Stimulated activated CD4-positive, alpha-beta T cell treated with anti-CD3 and anti-CD28 coated beads, Interleukin-15, amount 100 ng/mL, for 1 hour (primary cell): ENCODE data around the gene TTLL10.
"Not testable (repeated sequence)": the region's sequence is repeated elsewhere in the genome, so short reads cannot be mapped to it uniquely, and the experiment has no call there.

ENCODE experiments used
- DNase-seq, 2 donors: peaks; one replicate each; pipeline ENCODE4 v3.0.0-alpha.2; 2020; ENCODE audit warnings: low read depth in 1 of 2, low spot score in 1 of 2

The TTLL10 gene

DNA sequence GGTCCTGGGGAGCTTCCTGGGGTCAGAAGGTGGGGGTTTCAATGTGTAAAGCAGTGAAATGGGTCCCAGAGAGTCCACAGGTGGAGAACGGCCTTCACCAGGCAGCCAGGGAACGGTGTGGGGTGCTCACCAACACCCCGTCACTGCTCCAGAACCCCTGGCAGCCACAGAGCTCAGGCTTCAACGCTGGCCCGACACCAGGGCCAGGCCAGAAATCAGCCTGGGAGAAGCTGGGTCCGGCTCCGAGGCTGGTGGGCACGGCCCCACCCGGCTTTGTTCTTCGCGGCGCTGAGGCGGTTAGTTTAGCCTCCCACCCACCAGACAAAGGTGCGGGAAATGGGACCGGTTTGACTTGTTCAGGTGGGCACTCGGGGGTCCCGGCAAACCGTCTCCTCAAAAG, 33.0 kb upstream of the TTLL10 start:
- DNase-seq, result no peak

DNA sequence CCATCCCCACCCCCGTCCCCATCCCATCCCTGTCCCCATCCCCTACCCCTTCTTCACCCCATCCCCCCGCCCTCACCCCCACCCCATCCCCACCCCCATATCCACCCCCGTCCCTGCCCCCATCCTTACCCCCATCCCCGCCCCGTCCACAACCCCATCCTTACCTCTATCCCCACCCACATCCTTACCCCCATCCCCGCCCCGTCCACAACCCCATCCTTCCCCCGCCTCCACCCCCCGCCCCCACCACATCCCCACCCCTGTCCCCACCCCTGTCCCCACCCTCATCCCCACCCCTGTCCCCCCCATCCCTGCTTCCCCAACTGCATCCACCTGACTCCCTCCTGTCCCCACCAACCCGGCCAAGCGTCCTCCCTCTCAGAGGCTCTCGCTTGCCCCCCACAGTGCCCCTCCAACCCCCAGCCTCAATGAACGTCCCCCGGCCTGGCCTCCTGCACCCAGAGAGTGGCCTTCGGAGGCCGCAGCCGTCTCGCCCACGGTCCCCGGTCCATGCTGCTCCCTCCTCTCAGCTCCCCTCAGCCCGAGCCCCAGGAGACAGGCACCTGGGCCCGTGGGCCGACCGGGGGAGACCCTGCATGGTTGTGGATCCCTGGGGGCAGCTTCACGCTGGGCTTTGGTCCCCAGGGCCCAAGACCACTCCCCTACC, 32.3 kb upstream of the TTLL10 start:
- no peak for DNase-seq

DNA sequence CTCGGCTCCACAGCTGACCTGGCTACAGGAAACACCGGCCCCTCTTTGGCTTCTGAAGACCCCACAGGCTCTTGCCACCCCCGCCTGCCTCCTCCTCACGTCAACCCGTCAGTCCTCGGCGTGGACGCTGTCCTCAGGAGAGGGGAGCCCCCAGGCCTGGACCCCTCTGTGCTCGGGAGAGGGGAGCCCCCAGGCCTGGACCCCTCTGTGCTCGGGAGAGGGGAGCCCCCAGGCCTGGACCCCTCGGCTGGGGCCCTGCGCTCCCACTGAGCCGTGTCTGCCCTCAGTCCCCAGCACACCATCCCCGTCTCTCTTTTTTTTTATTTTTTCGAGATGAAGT, 31.8 kb upstream of the TTLL10 start:
- DNase-seq, result no peak

DNA sequence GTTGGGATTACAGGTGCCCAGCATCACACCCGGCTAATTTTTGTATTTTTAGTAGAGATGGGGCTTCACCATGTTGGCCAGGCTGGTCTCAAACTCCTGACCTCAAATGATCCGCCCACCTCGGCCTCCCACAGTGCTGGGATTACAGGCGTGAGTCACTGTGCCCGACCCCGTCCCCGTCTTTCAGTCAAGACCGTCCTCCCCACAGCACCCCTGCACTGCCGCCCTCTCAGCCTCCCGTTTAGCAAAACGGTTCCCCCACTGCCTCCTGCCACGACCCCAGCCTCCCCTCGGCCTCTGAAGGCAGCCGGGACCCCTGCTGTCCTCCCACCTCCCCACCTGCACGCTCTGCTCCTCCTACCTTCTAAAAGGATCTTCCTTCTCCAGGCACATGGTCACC, 31.3 kb upstream of the TTLL10 start:
- not testable (repeated sequence) for DNase-seq

DNA sequence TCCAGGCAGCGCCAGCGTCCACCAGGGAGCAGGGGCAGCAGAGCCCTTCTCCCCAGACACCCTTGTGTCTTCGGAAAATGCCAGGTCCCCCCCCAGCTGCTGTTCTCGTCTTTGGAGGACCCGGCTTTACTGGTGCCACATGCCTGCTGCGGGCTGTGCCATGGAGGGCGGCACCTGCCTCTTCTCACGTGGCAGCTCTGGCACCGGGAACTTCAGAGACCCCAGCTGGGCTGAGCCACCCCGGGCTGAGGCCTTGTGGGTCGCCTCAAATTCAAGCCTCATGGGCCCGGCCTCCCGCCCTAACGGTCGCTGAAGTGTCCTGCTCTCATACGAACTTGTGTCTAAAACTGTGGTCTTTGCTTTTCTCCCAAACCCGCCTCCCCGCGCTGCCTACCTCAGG, 30.8 kb upstream of the TTLL10 start:
- no peak for DNase-seq

DNA sequence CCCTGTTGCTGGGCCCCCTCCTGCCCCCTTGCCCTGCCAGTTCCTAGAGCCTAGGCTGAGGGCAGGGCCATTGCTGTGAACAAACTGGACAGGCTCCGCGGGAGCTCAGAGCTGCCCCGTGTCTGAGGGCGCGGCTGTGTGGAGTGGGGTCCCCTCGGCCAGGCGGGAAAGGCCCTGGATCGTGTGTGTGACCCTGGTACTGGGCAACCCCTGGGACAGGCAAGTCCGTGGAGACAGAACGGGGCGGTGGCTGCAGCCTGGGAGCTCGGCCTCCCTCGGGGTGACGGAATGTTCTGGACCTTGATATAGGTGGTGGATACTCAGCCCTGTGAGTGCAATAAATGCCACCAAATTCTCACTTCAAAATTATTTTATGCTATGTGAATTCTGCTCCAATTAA, 30.0 kb upstream of the TTLL10 start:
- DNase-seq, result no peak

DNA sequence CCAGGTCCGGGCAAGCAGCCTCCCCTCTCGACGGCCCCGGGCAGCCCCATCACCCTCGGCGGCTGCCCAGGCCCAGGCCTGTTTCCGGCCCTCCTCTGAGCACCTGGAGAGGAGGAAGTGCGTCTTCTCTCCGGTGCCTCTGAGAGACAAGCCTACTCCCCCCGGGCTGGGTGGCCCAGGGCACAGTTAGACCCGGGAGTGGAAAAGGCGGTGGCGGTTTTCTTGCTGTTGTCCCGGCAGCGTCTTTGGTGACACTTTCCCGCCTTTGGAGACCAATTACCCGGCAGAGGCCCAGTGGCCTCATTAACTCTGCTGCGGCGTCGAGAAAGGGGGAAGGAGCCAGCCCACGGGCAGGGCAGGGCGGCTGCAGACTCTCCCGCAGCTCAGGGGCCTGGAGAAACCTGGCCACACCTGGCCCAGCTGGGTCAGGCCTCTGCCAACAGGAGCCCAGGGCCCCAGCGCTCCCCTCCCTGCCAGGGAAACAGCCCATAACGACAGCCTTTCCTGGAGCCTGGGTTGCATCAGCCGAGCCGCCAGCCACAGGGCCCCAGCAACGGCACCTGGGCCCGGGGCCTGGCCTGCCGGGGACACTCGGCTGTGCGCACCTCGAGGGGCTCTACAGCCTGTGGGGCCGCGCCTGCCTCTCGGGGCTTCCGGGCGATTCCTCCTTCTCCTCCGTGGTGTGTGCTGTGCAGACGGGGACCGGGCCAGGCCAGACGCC, 29.4 kb upstream of the TTLL10 start:
- peak; percentile 24 to 30 for DNase-seq

DNA sequence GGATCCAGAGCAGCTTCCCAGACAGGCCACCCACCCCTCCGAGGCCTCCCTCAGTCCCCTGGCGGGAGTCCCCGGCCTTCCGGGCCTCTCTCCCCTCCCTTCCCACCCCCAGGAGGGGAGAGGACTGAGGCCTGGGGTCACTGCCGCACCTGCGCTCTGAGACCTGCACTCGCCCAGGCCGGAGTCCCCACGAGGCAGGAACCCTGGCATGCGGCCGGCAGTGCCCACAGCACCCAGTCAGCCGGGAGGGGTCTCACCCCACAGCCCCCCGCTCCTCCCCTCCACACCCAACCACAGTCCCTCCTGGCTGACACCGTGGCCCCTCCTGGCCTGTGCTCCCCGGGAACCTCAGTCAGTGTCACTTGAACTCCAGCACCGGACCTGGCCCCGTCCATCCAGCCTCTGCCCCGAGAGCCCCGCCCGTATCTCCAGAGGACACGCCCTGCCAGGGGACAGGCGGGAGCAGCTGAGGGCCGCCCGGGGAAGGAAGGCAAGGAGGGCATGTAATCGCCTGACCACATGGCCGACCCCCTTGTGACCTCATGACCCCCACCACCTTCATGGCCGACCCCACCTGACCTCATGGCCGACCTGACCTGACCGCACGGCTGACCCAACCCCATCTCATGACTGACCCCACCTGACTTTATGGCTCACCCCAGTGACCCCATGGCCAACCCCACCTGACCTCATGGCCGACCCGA, 28.7 kb upstream of the TTLL10 start:
- DNase-seq, result no peak

DNA sequence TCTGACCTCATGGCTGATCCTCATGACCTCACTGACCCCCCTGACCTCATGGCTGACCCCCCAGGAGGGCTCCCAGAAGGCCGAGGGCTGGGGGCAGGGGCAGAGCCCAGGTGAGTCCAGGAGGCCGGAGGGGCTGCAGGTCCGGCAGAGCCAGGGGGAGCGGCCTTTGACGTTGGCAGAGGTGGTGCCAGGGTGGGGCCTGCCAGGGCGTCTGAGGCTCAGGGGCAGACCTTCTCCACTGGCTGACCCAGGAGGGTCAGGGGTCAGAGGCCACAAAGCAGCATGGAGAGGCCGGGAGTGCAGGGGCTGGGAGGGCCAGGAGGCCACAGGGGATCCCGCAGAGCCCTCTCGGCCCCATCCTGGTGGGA, 28.1 kb upstream of the TTLL10 start:
- no peak for DNase-seq

DNA sequence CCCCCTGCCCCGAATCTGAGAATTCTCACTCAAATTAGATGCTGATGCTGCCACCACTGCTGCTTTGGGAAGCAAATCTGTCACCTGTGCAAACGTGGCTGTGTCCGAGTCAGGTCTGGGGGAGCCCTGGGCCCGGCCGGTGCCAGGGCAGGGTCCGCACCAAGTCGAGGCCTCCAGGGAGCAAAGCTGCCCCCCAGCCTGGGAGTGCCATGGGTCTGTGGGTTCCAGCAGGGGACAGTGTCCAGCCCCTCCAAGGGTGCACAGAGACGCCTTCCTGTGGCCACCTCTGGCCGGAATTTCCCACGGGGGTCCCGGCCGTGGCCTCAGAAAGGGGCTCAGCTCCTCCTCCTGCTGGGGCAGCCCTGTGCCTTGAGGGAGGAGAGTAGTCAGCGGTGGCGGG, 27.7 kb upstream of the TTLL10 start:
- DNase-seq, result no peak

DNA sequence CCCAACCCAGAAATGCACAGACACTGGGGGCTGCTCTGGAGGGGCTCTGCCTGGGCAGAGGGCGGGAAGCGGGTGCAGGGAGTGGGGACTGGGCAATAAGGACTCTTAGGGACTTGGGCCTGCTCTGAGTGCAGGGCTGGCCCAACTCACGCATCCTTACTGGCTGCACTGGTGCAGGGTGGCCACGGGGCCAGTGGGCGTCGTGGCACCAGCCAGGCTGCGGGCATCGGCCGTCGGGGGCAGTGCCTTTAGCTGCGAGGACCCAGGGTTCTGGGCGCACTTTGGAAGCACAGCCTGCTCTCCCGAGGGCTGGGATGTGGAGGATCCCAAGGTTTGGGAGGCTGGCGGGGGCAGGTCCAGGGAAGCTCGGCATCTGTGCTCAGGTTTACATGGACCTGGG, 27.1 kb upstream of the TTLL10 start:
- no peak for DNase-seq

DNA sequence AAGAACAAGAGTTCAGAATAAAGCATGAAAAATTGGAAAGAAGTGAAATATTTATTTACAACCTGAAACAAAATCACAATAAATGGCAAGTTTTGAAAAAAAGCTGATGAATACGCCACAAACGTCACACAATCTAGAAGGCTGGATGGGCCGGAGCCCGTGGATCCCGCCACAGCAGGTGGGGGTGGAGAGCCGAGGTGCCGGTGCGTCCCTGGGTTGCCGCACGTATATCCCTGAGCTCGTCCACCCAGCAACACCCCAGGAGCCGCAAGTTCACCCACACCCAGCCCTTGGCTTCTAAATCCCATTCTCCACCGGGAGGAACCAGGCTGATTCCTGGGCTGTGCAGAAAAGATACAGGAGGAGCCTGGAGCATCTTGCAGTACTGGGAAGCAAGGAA, 25.6 kb upstream of the TTLL10 start:
- no peak for DNase-seq

DNA sequence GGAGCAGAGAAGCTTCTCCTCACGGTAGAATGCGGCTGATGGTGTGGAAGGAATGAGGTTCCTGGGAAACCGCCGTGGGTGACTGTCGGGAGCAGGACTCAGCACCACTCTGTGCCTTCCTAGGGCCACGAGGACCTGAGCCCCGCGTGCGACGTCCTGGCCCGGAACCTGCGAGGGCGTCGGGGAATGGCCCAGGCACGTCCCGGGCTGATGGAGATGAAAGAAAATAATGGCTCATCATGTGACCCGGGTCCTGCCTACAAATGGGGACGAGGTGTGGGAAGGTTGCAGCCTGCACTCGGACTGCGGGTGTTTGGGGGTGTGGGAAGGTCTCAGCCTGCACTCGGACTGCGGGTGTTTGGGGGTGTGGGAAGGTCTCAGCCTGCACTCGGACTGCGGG, 25.1 kb upstream of the TTLL10 start:
- no peak for DNase-seq

DNA sequence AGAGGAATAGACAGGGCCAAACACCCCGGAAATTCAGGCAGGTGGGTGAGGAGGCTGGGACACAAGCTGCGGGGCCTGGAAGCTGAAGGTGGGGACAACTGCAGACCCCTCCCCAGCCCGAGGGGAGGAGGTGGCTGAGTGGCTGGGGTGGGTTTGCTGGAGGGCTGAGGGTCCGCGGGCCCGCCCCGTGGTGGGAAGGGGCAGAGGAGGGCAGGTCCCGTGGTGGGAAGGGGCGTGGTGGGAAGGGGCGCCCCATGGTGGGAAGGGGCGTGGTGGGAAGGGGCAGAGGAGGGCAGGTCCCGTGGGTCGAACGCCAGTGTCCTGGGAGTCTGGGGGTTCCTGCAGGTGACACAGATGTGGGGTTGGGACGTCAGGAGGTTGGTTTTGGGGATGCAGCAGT, 24.3 kb upstream of the TTLL10 start:
- no peak for DNase-seq

DNA sequence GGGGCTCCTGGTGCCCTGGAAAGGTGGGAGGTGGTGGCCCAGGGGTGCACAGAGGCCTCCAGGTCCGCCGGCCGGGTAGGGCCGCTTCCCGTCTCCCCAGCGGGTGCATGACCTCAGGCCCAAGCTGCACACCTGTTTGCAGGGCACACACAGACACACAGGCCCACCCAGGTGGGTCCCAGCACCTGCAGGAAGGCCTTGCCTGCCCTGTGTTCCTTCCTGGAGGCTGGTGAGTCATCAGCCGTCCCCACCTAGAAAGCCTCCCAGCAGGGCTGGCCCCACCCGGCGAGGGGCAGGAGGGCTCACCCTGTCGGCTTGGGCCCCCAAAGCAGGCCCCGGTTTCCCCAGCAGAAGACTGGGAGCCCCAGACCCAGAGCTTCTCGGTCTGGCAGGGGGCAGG, 23.6 kb upstream of the TTLL10 start:
- no peak for DNase-seq

DNA sequence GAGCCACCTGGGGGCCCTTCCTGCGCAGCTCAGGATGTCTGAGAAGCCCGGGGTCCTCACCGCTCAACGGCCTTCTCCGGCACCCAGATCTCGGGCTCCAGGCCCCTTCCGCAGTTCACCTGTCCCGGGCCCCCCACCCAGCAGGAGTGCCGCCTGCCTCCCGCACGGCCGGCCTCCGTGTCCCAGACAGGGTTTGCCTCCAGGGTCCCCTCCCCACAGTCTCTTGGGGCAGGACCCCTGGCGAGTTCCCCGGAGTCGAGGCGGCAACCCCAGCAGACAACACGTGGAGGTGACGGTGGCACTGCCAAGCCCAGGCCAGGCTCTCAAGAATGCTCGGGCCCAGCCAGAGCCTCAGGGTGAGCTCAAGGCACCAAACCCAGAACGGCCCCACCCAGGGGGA, 22.4 kb upstream of the TTLL10 start:
- no peak for DNase-seq

DNA sequence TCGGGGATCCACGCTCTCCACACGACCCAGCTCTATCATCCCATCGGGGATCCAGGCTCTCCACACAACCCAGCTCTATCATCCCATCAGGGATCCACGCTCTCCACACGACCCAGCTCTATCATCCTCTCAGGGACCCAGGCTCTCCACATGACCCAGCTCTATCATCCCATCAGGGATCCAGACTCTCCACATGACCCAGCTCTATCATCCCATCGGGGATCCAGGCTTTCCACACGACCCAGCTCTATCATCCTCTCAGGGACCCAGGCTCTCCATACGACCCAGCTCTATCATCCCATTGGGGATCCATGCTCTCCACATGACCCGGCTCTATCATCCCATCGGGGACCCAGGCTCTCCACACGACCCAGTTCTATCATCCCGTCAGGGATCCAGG, 21.2 kb upstream of the TTLL10 start:
- DNase-seq, result not testable (repeated sequence)

DNA sequence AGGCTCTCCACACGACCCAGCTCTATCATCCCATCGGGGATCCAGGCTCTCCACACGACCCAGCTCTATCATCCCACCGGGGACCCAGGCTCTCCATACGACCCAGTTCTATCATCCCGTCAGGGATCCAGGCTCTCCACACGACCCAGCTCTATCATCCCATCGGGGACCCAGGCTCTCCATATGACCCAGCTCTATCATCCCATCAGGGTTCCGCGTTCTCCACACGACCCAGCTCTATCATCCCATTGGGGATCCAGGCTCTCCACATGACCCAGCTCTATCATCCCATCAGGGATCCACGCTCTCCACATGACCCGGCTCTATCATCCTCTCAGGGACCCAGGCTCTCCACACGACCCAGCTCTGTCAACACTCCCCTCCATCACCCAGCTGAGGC, 20.5 kb upstream of the TTLL10 start:
- DNase-seq, result not testable (repeated sequence)

DNA sequence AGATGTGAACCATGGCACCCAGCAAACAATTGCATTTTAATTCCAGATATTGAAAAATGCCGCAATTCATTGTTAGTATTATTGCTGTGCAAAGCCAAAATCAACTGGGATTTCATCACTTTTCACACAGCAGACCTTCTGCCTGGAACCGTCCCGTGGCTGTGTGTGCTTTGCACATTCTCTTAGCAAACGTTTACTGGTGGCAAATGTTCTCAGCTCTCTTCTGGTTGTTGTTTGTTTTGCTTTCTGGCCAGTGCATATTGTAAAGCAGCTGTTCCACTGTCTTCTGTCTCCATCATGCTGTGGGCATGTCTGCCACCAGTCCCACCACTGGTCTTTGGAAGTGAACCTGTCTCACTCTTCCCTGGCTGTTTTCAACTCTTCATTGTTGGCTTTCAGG, 19.8 kb upstream of the TTLL10 start:
- no peak for DNase-seq

DNA sequence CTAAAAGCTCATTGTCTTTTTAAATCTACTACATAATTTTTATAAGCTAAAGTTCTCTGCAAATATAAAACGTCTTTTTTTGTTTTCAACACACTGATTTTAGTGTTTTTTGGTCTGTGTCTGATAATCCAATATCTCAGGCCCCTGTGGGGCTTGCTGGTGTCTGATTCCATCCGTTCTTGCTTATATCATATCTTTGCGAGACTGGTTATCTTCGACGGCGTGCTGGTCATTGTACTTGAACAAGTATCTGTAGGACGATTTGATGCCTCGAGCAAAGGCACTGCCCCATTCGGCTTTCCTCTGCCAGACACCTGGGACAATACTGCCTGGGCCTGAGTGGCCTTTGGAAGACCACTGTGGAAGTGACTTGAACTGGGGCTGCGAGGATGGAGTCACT, 18.4 kb upstream of the TTLL10 start:
- no peak for DNase-seq

DNA sequence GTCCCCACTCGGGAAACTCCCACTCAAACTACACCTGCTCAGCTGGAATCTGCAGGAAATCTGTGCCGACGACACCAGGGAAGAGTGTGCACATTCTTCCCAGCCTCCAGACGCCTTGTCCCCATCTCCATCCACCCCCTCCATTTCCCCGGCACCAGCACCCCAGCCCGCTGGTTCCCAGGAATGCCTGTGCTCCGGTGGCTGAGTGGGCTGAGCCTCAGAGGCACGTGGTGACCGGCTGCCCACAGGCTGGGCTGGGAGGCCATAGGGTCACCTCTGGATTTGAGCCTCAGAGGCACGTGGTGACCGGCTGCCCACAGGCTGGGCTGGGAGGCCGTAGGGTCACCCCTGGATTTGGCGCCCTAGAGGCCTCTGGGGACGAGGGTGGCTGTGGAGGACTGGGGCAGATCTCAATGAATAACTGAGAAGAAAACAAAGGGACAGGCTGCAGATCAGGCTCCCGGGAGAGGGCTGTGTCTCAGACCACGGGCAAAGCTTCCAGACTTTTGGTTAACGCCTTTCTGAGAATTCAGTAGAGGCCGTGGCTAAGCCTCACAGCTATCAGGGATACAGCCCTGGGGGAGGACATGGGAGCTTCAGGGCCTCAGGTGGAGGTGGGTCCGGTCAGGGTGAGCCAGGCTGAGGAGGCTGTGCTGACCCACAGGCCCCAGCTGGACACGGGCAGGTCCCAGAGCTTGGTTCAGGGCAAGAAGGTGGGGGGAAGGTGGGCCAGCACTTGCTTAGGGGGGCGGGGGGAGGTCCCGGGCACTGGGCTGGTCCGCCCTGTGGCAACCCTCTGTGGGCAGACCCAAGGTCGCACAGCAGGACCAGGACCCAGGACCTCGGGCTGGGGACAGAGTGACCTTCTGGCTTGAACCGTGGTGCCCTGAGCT, 17.3 kb upstream of the TTLL10 start:
- DNase-seq, result no peak

DNA sequence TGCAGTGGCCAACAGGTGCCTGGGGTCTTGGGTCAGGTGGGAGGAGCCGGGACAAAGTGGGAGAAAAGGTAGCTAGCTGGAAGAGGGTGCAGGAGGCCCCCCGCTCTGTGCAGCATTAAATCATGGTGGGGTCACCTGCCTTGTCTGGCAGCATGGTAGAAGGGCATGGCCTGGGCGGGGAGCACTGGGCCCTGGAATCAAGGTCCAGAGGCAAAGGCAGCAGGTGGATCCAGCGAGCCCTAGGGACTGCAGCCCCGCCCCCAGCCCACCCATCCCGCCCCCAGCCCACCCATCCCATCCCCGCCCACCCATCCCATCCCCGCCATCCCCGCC, 16.7 kb upstream of the TTLL10 start:
- no peak for DNase-seq
